KMS-11 (cell line): ENCODE measurements around the gene LANCL2.
"Not testable (repeated sequence)": the region's sequence is repeated elsewhere in the genome, so short reads cannot be mapped to it uniquely, and the experiment has no call there.

Experiments used
- H2AFZ ChIP-seq: fragments of 200-600 bp; sonication (generic); 2 replicates; pipeline ENCODE4 v1.6.1; 2016; ENCODE audit warnings: antibody characterized with exemption, mixed run types, low read depth
- H3K27ac ChIP-seq: fragments of 200-600 bp; sonication (generic); 2 replicates; pipeline ENCODE4 v1.6.1; 2016; ENCODE audit warnings: mild to moderate bottlenecking, mixed run types
- H3K27me3 ChIP-seq: fragments of 200-600 bp; sonication (generic); 2 replicates; pipeline ENCODE4 v1.6.1; 2017; ENCODE audit warnings: mild to moderate bottlenecking, low read depth, mixed run types, moderate library complexity; ENCODE audit not compliant: insufficient read depth
- H3K36me3 ChIP-seq: fragments of 200-600 bp; sonication (generic); 2 replicates; pipeline ENCODE4 v1.6.1; 2017; ENCODE audit warnings: mild to moderate bottlenecking, mixed run types; ENCODE audit not compliant: insufficient read depth
- H3K4me1 ChIP-seq: fragments of 200-600 bp; sonication (generic); 2 replicates; pipeline ENCODE4 v1.6.1; 2016; ENCODE audit warnings: mild to moderate bottlenecking, low read depth, mixed run types; ENCODE audit not compliant: poor library complexity, severe bottlenecking
- H3K4me2 ChIP-seq: fragments of 200-600 bp; sonication (generic); 2 replicates; pipeline ENCODE4 v1.7.0; 2016; ENCODE audit warnings: mild to moderate bottlenecking, mixed run types
- H3K4me3 ChIP-seq: fragments of 200-600 bp; sonication (generic); IDR thresholded peaks from 2 replicates; pipeline ENCODE4 v1.6.1; 2017; ENCODE audit warnings: low read depth, low read length, mixed read lengths; ENCODE audit not compliant: insufficient read depth
- H3K79me2 ChIP-seq: fragments of 200-600 bp; sonication (generic); 2 replicates; pipeline ENCODE4 v1.6.1; 2016; ENCODE audit warnings: low read depth, mixed run types; ENCODE audit not compliant: insufficient read depth
- H3K9ac ChIP-seq: fragments of 200-600 bp; sonication (generic); 2 replicates; pipeline ENCODE4 v1.6.1; 2016; ENCODE audit warnings: mild to moderate bottlenecking, mixed run types
- H4K20me1 ChIP-seq: fragments of 200-600 bp; sonication (generic); 2 replicates; pipeline ENCODE4 v1.6.1; 2016; ENCODE audit warnings: mild to moderate bottlenecking, mixed run types; ENCODE audit not compliant: insufficient read depth
- TF ChIP-seq, protein P1 (sequence below): fragments of 200-600 bp; sonication (generic); conservative IDR thresholded peaks from 2 replicates; pipeline ENCODE4 v1.6.1; 2017; ENCODE audit warnings: low read depth, mild to moderate bottlenecking, antibody characterized with exemption, low read length, moderate library complexity, mixed read lengths

LANCL2 gene

DNA sequence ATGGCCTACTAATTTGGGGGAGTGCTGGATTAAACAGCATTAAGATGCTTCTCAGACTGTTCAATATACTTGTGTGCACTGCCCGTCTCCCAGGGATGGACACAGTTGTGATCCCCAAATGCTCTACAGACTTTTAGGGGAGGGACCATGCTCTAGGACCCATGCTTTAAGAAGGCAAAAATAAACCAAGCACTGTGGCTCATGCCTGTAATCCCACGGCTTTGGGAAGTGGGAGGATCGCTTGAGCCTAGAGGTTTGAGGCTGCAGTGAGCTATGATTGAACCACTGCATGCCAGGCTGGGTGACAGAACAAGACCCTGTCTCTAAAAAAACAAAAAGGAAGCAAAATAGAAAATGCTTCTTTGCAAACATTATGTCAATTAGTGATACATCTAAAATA lies 104.6 kb downstream of the LANCL2 start:
- Histone ChIP-seq H3K4me1 (peaks cover 54% of the 10 kb centered on the region), H2AFZ (no peak overlapping the region), H4K20me1 (no peaks in the 10 kb centered on the region), H3K4me3 (no peak overlapping the region), H3K4me2 (peak overlapping the region; percentile 67), H3K79me2 (peaks cover 22% of the 10 kb centered on the region; the same call in 1 of the 2 replicates), H3K27me3 (no peaks in the 10 kb centered on the region), H3K36me3 (no peaks in the 10 kb centered on the region; the same call in 1 of the 2 replicates), H3K9ac (peak overlapping the region; percentile 23; the same call in 1 of the 2 replicates), H3K27ac (peak overlapping the region; percentile 85)
- TF ChIP-seq, protein P1, sequence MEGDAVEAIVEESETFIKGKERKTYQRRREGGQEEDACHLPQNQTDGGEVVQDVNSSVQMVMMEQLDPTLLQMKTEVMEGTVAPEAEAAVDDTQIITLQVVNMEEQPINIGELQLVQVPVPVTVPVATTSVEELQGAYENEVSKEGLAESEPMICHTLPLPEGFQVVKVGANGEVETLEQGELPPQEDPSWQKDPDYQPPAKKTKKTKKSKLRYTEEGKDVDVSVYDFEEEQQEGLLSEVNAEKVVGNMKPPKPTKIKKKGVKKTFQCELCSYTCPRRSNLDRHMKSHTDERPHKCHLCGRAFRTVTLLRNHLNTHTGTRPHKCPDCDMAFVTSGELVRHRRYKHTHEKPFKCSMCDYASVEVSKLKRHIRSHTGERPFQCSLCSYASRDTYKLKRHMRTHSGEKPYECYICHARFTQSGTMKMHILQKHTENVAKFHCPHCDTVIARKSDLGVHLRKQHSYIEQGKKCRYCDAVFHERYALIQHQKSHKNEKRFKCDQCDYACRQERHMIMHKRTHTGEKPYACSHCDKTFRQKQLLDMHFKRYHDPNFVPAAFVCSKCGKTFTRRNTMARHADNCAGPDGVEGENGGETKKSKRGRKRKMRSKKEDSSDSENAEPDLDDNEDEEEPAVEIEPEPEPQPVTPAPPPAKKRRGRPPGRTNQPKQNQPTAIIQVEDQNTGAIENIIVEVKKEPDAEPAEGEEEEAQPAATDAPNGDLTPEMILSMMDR: no peak

DNA sequence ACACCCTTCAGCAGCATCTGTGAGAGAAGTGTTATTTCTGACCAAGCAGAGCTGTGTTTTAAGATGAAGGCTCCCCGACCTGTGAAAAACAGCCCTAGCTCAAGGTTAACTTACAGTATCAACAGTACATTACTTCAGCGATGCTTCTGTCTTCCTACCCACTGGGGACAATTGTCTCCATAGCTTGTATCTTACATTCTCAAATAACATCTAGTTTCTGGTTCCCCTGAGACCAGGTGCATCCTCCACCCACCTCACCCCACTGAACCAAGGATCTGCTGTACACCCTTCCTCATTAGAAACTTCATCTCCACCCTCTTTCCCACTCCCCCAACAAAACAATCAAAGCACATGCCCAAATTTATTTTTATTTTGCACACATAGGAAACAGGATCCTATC lies 105.1 kb downstream of the LANCL2 start:
- Histone ChIP-seq H3K79me2 (peaks cover 22% of the 10 kb centered on the region; the same call in 1 of the 2 replicates), H4K20me1 (no peaks in the 10 kb centered on the region), H2AFZ (no peak overlapping the region), H3K27ac (peak overlapping the region; percentile 85), H3K9ac (no peak overlapping the region; the same call in 1 of the 2 replicates), H3K27me3 (no peaks in the 10 kb centered on the region), H3K36me3 (no peaks in the 10 kb centered on the region; the same call in 1 of the 2 replicates), H3K4me3 (no peak overlapping the region), H3K4me1 (peaks cover 55% of the 10 kb centered on the region), H3K4me2 (peak overlapping the region; percentile 67)
- TF ChIP-seq, protein P1: no peak

DNA sequence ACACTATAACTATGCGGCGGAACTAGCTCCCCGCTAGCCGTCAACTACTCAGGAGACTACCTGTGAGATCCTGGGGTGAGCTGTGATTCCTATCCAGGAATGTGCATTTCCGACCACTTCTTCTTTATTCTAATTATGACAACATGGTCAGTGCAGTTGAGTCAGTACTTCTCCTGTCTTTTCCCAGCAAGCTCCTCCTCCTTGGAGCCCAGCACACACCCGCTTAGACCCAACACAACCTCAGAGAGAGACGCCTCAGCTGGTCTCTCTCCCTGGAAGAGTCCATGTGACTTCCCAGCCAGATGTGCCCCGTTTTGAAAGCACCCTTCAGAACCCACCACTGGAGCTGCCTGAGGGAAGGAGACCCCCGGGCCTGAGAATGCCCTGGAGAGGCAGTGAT lies 106.5 kb downstream of the LANCL2 start:
- not testable (repeated sequence) for H3K27me3 ChIP-seq, H3K4me3 ChIP-seq, H3K4me2 ChIP-seq, H3K36me3 ChIP-seq, H3K9ac ChIP-seq, H4K20me1 ChIP-seq, H2AFZ ChIP-seq
- Histone ChIP-seq H3K27ac (peak overlapping the region; percentile 7; the same call in 1 of the 2 replicates), H3K4me1 (peaks cover 62% of the 10 kb centered on the region), H3K79me2 (peaks cover 23% of the 10 kb centered on the region; the same call in 1 of the 2 replicates)

DNA sequence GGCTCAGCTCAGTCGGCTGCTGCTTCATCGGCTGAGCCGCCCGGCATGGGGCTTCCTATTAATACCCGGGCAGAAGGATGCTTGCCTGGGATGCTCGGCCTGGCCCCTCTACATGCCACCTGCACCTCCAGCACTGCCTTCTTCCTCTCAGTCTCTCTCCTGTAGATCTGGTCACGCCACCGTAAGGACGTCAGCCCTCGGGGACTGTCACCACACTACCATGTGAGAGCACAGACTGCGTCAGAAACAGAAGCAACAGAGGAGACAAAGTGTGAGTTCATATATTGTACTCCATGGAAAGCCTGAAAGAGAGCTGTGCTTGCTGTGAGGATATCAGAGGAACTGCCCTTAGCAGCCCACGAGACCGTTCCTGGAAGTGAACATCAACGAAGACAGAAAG lies 107.3 kb downstream of the LANCL2 start:
- H3K27ac ChIP-seq, H3K27me3 ChIP-seq, H3K9ac ChIP-seq, H2AFZ ChIP-seq, H3K4me2 ChIP-seq, H4K20me1 ChIP-seq, H3K4me3 ChIP-seq, H3K36me3 ChIP-seq: not testable (repeated sequence)
- peaks cover 30% of the 10 kb centered on the region; the same call in 1 of the 2 replicates for H3K79me2 ChIP-seq
- peaks cover 67% of the 10 kb centered on the region for H3K4me1 ChIP-seq

DNA sequence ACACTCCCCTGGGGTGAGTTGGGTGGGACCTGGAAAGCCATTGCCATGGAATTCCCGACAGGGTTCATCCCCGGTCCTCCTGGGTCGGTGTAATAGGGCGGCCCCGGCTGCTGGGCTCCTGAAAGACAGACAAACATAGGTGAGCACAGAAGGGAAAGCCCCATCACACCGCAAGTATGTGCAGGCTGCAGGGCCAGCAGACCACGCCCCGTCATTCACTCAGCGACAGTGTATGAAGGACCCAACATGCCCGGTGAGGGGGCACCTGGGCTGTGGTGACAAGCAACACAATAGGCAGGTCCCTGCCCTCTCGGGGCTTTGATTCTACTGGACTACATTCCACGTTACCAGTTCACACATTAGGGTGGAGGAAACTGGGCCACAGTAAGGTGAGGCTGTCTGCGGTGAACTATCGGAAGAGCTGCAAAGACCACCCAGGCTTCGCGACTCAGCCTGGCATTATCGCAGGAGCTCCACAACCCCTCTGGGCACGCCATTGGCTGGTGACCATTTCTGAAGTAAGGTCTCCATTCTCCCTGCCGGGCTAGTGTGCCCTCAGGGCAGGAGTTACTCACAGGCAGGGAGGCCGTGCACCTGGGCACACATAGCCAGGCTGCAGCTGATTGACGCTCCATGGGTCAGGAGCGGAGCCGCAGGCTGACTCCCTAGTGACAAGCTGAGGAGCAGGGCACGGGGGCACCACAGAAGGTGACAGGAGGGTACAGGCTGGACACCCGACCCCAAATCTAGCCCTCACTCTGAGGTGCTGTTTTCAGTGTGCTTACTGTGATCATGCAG lies 108.0 kb downstream of the LANCL2 start:
- peaks cover 9% of the 10 kb centered on the region; the same call in 1 of the 2 replicates for H3K36me3 ChIP-seq
- TF ChIP-seq, protein P1: no peak
- no peak overlapping the region for H2AFZ ChIP-seq
- H3K4me2 ChIP-seq: no peak overlapping the region
- H3K9ac ChIP-seq: no peak overlapping the region
- no peak overlapping the region for H3K27ac ChIP-seq
- H3K4me1 ChIP-seq: peaks cover 65% of the 10 kb centered on the region
- no peaks in the 10 kb centered on the region for H3K27me3 ChIP-seq
- H3K79me2 ChIP-seq: peaks cover 32% of the 10 kb centered on the region; the same call in 1 of the 2 replicates
- H3K4me3 ChIP-seq: no peak overlapping the region
- H4K20me1 ChIP-seq: no peaks in the 10 kb centered on the region
